Tibial nerve (tissue), 3 donors: Measurements from ENCODE around the gene HS6ST1.

ENCODE experiments used
- POLR2A ChIP-seq, 2 donors: fragments of 450-650 bp; IDR thresholded peaks; one replicate each; pipeline ENCODE4 v1.6.1; 2017; ENCODE audit warnings: antibody characterized with exemption in 2 of 2, mild to moderate bottlenecking in 2 of 2, moderate library complexity in 2 of 2
- TF ChIP-seq, protein P1 (sequence below), 5 experiments: fragments of 200-600 bp in 3 of 5; fragments of 450-650 bp in 2 of 5; sonication (generic) in 3 of 5; IDR thresholded peaks; one replicate each; pipeline ENCODE4 v1.5.1; 2016 to 2019; ENCODE audit warnings: antibody characterized with exemption in 5 of 5, mild to moderate bottlenecking in 3 of 5, moderate library complexity in 2 of 5

DNA sequence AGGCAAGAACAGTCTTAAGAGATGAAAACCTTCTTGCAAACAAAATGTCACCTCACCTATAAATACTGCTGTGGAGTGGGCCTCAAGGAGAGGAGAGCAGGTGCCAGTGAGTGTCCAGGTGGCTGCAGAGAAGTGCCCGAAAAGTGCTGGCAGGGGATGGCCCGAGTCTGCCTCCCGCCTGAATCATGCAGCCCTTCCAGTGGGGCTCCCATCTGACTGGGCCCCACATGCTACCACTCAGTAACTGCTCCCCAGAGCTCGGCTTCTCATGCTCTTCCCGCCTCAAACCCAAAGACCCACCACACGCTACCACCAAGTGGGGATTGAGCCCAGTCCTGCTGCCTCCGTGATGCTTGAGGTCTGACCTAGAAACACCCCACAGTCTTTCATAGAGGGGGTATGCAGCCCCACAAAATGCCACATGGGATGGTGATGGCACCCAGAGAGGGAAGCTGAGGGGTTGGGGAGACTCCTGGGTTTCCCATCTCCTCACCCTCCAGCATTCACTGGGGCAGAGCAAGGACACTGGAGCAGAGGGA lies 7.4 kb downstream of the HS6ST1 start:
- TF ChIP-seq, protein P1, sequence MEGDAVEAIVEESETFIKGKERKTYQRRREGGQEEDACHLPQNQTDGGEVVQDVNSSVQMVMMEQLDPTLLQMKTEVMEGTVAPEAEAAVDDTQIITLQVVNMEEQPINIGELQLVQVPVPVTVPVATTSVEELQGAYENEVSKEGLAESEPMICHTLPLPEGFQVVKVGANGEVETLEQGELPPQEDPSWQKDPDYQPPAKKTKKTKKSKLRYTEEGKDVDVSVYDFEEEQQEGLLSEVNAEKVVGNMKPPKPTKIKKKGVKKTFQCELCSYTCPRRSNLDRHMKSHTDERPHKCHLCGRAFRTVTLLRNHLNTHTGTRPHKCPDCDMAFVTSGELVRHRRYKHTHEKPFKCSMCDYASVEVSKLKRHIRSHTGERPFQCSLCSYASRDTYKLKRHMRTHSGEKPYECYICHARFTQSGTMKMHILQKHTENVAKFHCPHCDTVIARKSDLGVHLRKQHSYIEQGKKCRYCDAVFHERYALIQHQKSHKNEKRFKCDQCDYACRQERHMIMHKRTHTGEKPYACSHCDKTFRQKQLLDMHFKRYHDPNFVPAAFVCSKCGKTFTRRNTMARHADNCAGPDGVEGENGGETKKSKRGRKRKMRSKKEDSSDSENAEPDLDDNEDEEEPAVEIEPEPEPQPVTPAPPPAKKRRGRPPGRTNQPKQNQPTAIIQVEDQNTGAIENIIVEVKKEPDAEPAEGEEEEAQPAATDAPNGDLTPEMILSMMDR (IDR thresholded peaks at IDR 0.05), result no peak
- no peak for TF ChIP-seq POLR2A (IDR thresholded peaks at IDR 0.05)
